ELF-1 (cell line): Measurements from ENCODE around the gene LRRC25.

Source experiments
- DNase-seq: peaks from one replicate; pipeline ENCODE4 v3.0.0-alpha.2; 2016; ENCODE audit warnings: low read depth, low spot score

Gene LRRC25

DNA sequence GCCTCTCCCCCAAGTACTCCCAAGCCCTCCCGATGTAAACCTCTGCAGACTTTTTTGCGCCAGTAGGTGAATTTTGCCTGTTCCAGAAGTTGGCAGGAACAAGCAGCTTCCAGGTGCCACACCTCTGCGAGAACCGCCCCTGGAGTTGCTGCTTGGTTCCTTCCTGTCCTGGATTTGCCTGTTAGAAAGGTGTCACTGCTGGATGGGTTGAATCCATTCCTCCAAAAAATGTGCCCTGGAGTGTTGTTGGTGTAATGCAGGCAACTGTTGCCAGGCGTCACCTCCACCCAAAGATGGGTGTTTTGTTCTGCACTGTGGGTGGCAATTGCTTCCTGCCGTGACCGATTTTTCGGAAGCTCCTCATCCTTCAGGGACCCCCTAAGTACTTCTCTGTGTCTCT is 51.3 kb downstream of the LRRC25 start:
- DNase-seq = peak; percentile 73

DNA sequence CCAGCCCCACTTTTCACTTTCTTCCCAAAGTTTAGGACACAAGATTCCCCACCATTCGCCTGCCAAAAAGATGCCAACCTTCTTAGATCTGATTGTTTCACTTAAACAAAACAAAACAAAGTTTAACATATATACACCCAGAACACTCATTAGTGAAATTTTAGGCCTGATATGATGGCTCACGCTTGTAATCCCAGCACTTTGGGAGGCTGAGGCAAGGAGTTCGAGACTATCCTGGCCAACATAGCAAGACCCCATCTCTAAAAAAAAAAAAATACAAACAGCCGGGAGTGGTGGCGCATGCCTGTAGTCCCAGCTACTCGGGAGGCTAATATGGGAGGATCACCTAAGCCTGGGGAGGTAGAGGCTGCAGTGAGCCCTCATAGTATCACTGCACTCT is 52.1 kb downstream of the LRRC25 start:
- DNase-seq = no peak

DNA sequence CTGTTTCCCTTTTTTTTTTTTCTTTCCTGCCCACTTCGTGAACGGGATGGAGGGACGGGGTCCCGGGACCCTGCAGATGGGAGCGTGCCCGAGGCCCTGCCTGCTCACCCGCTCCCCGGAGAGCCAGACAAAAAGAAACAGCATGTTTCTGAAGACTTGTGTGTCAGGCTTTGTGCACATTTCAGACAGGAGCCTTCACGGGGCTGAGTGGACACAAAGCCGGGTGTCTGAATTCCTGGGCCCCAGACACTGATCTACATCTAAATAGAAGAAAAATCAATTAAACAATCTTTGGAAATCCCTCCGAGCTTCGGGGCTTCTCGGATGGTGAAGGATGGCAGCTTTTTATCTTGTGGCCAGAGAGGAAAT is 52.9 kb downstream of the LRRC25 start:
- DNase-seq = no peak

DNA sequence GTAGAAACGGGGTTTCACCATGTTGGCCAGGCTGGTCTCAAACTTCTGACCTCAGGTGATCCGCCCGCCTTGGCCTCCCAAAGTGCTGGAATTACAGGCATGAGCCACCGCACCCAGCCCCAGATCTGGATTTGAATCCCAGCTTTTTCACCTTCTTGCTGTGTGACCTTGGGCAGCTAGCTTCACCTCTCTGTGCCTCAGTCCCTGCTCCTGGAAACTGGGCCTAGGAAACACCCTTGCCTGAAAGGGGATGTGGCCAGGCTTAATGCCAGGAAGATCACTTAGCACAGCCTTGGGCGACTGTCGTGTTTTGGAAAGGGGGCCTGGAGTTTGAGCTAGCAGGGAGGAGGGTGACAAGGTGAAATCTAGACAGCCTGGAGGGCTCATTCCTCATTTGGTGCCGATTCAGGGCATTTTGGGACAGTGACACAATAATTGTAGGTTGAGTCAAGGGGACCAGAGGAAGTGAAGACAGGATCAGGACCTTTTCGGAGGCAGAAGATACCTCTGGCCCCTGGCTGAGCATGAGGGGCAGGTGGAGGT is 55.3 kb downstream of the LRRC25 start:
- DNase-seq = peak; percentile 31
